GM18505 (cell line): Measurements from ENCODE around the gene SULT2B1.

Experiments used
- ATAC-seq: cut with Tn5 transposase; IDR thresholded peaks from one replicate; pipeline ENCODE4 v1.9.1; 2021; ENCODE audit not compliant: unreplicated experiment
- POLR2A ChIP-seq: IDR thresholded peaks from 4 replicates; pipeline ENCODE4 v1.6.1; 2011; ENCODE audit warnings: borderline replicate concordance; ENCODE audit not compliant: insufficient read depth, insufficient read length; ENCODE audit errors: extremely low read depth

The SULT2B1 gene

GRCh38 chr19:48595171-48595570, 43.2 kb downstream of the SULT2B1 start:
- no peak for ATAC-seq
- TF ChIP-seq POLR2A = no peak

- TF ChIP-seq POLR2A = no peak
- no peak for ATAC-seq
Observed at GRCh38 chr19:48595833-48596232, 43.9 kb downstream of the SULT2B1 start.

- ATAC-seq = no peak
- TF ChIP-seq POLR2A = no peak
Observed at GRCh38 chr19:48596237-48596636, 44.3 kb downstream of the SULT2B1 start.

GRCh38 chr19:48596679-48597465, 44.9 kb downstream of the SULT2B1 start:
- peak; percentile 32 for TF ChIP-seq POLR2A
- no peak for ATAC-seq

DNA sequence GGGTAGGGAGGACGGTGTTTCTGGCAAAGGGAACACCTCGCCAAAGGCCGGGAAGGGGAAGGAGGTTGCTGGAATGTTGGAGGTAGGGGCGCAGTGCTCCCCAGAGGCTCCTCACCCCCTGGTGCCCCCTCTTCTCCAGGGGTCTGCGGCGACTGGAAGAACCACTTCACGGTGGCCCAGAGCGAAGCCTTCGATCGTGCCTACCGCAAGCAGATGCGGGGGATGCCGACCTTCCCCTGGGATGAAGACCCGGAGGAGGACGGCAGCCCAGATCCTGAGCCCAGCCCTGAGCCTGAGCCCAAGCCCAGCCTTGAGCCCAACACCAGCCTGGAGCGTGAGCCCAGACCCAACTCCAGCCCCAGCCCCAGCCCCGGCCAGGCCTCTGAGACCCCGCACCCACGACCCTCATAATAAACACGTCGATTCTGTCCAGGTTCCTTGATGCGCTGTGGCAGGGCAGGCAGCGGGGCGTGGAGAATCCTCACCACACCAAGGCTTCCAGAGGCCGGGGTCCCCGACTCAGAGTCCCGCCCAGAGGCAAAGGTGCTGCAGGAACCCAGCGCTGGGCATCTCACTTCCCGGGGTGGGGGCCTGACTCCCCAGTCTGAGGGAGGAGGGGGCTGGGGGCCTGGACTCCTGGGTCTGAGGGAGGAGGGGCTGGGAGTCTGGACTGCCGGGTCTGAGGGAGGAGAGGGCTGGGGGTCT, 47.2 kb downstream of the SULT2B1 start:
- ATAC-seq = no peak
- TF ChIP-seq POLR2A = no peak

DNA sequence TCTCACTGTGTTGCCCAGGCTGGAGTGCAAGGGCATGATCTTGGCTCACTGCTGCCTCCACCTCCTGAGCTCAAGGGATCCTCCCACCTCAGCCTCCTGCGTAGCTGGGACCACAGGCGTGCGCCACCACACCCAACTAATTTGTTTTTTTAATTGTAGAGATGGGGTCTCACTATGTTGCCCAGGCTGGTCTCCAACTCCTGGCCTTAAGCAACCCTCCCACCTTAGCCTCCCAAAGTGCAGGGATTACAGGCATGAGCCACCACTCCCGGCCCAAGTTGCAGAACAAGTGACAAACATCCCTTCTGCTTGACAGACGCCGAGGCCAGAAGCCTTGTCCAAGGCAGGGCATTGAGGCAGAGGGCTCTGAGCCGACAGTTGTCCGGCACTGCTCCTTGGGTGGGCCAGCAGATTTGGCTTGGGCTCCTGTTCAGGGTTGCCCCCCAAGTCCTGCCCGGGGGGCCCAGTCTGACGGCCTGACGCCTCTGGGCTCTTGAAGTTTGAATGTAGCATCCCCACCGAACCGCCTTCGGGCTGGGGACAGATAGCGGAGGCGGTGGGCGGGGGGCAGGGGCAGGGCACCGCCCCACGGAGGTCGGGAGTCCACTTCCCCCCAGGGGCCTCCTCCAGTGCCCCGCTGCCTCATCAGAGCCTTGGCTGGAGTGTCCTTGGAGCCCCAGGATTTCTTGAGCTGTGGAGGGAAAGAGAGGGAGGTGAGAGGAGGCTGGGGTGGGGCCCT, 48.9 kb downstream of the SULT2B1 start:
- no peak for TF ChIP-seq POLR2A
- no peak for ATAC-seq

DNA sequence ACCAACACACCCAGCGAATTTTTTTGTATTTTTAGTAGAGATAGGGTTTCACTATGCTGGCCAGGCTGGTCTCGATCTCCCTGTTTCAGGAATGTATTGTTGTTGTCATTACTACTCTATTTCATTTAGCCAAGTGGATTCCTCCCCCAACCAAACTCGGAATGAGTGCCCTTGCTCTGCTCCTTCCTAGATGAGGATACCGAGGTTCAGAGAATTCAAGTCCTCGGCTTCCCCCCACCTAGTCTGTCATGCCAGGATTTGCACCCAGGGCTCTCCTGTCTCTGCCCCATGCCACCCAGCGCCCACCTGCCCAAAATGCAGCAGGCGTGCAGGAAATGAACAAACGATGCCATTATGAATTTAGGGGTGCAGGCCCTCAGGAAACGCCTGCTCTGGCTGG, 51.0 kb downstream of the SULT2B1 start:
- no peak for TF ChIP-seq POLR2A
- ATAC-seq = no peak

DNA sequence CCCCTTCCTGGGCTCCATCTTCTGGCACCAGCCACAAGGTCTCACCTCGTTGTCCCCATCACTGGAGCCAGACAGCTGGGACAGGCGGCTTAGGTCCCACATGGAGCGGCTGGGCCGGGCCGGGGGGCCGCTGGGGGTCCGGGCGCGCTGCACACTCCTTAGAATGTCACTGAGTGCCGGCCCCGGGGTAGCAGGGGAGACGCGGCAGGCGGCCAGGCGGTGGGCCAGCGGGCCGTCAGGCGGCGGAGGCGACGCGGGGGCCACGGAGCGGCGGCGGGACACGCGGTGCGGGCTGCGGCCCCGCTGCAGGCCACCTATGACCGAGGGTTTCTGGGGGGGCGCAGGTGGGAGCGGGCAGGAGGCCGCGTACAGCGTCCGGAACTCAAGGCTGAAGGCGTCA, 51.5 kb downstream of the SULT2B1 start:
- TF ChIP-seq POLR2A = no peak
- no peak for ATAC-seq

- TF ChIP-seq POLR2A = no peak
- no peak for ATAC-seq
Observed at GRCh38 chr19:48603850-48604249, 51.9 kb downstream of the SULT2B1 start.

- TF ChIP-seq POLR2A = no peak
- no peak for ATAC-seq
Observed at GRCh38 chr19:48606463-48607358, 54.7 kb downstream of the SULT2B1 start, which contains the start of gene SPACA4. SPACA4 (plus strand) TSS chr19:48606742; CDS start chr19:48606979, 237 bp downstream.

DNA sequence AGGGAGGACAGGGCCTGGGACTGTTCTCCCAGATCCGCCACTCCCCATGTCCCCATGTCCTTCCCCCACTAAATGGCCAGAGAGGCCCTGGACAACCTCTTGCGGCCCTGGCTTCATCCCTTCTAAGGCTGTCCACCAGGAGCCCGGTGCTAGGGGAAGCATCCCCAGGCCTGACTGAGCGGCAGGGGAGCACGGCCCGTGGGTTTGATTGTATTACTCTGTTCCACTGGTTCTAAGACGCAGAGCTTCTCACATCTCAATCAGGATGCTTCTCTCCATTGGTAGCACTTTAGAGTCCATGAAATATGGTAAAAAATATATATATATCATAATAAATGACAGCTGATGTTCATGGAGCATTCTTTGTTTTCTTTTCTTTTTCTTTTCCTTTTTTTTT, 55.4 kb downstream of the SULT2B1 start:
- no peak for ATAC-seq
- TF ChIP-seq POLR2A = no peak

- ATAC-seq = peak; percentile 58
- TF ChIP-seq POLR2A = no peak
Observed at GRCh38 chr19:48608798-48609263, 56.9 kb downstream of the SULT2B1 start.
